ENCODE data around the gene TPMT. TPM values are rescaled to one million over a fixed set of nuclear protein-coding genes. Genes with fewer than 3 reads are reported as not detected.

TPMT gene
- total RNA-seq, 4 donors from 2014 or later = 15.1 to 53.5 (median 32.8) TPM

GRCh38 chr6:18121580-18122127 is 33.2 kb downstream of the TPMT start:
- H3K27me3 ChIP-seq = no peaks in the 10 kb centered on the region
- TF ChIP-seq POLR2AphosphoS5 (IDR thresholded peaks at IDR 0.05) (no peak), POLR2A (IDR thresholded peaks at IDR 0.05) (no peak), CTCF (IDR thresholded peaks at IDR 0.05) (no peak), EP300 (IDR thresholded peaks at IDR 0.05; ENCODE audit: low read depth) (no peak)
- DNase-seq = no peak
- H3K4me3 ChIP-seq = peak overlapping the region in 2 of 4 donors; percentile 45 to 54
- no peaks in the 10 kb centered on the region for H3K9me3 ChIP-seq
- WGBS, 2 donors (ENCODE audit: low coverage in 1 of 2) = 87% methylated on average over 19 of the region's 19 CpGs; no CpG with 5 or more reads in 1 of the 2 donors
- in situ Hi-C loops (cut with MboI; ENCODE audit: low pct_ligation_motif_present in 1 of 4, low pct_unique_long_range_greater_than_20kb in 1 of 4, low sequenced_read_pairs in 3 of 4) = loop anchor here (10.0 to 25.0 kb wide), 4 partner anchors 134 to 534 kb away; partner anchors contain the start of gene KIF13A (in 1 of the 4)
- H3K4me1 ChIP-seq = peaks cover 0 to 16% (median 7%) of the 10 kb centered on the region in 4 donors
- H3K36me3 ChIP-seq = no peaks in the 10 kb centered on the region
- H3K27ac ChIP-seq = no peak overlapping the region
- intact Hi-C loops (cut with DNase I; ENCODE audit: low total_unique reads) = loop anchor here (10.0 kb wide), 2 partner anchors 137 to 277 kb away; partner anchors contain the start of gene KIF13A

GRCh38 chr6:18119236-18119635 is 35.6 kb downstream of the TPMT start:
- Histone ChIP-seq H3K4me1 (peaks cover 0 to 16% (median 7%) of the 10 kb centered on the region in 4 donors), H3K27ac (no peak overlapping the region), H3K36me3 (no peaks in the 10 kb centered on the region), H3K4me3 (no peak overlapping the region), H3K27me3 (no peaks in the 10 kb centered on the region), H3K9me3 (no peaks in the 10 kb centered on the region)
- TF ChIP-seq POLR2A (IDR thresholded peaks at IDR 0.05) = no peak
- no peak for TF ChIP-seq CTCF (IDR thresholded peaks at IDR 0.05)
- TF ChIP-seq EP300 (IDR thresholded peaks at IDR 0.05; ENCODE audit: low read depth) = no peak
- no peak for TF ChIP-seq POLR2AphosphoS5 (IDR thresholded peaks at IDR 0.05)
- intact Hi-C loops (cut with DNase I; ENCODE audit: low total_unique reads) = no loop called here
- in situ Hi-C loops (cut with MboI; ENCODE audit: low pct_ligation_motif_present in 1 of 4, low pct_unique_long_range_greater_than_20kb in 1 of 4, low sequenced_read_pairs in 3 of 4) = loop anchor here (25.0 kb wide), 3 partner anchors 132 to 532 kb away; partner anchors contain the start of gene KIF13A (in 1 of the 4)
- peak; percentile 48 for DNase-seq
- 52 to 54% methylated on average over 2 to 5 of the region's 5 CpGs for WGBS, 2 donors (ENCODE audit: low coverage in 1 of 2)

- no peak for TF ChIP-seq POLR2A (IDR thresholded peaks at IDR 0.05)
- TF ChIP-seq POLR2AphosphoS5 (IDR thresholded peaks at IDR 0.05) = no peak
- TF ChIP-seq EP300 (IDR thresholded peaks at IDR 0.05; ENCODE audit: low read depth) = no peak
- no peak for TF ChIP-seq CTCF (IDR thresholded peaks at IDR 0.05)
- 59 to 84% methylated on average over 3 of the region's 3 CpGs for WGBS, 2 donors (ENCODE audit: low coverage in 1 of 2)
- no peaks in the 10 kb centered on the region for H3K9me3 ChIP-seq
- no peaks in the 10 kb centered on the region for H3K27me3 ChIP-seq
- no peak for DNase-seq
- H3K4me1 ChIP-seq = peaks cover 0 to 16% (median 7%) of the 10 kb centered on the region in 4 donors
- in situ Hi-C loops (cut with MboI; ENCODE audit: low pct_ligation_motif_present in 1 of 4, low pct_unique_long_range_greater_than_20kb in 1 of 4, low sequenced_read_pairs in 3 of 4) = loop anchor here (25.0 kb wide), 3 partner anchors 131 to 531 kb away; partner anchors contain the start of gene KIF13A (in 1 of the 4)
- H3K4me3 ChIP-seq = no peak overlapping the region
- intact Hi-C loops (cut with DNase I; ENCODE audit: low total_unique reads) = no loop called here
- no peaks in the 10 kb centered on the region for H3K36me3 ChIP-seq
- H3K27ac ChIP-seq = no peak overlapping the region
Measured at GRCh38 chr6:18118330-18118729, 36.5 kb downstream of the TPMT start.

- Histone ChIP-seq H3K4me3 (no peak overlapping the region), H3K27ac (no peak overlapping the region), H3K36me3 (no peaks in the 10 kb centered on the region), H3K27me3 (no peaks in the 10 kb centered on the region), H3K4me1 (peaks cover 0 to 10% (median 5%) of the 10 kb centered on the region in 4 donors), H3K9me3 (no peaks in the 10 kb centered on the region)
- DNase-seq = no peak
- intact Hi-C loops (cut with DNase I; ENCODE audit: low total_unique reads) (no loop called here), in situ Hi-C loops (cut with MboI; ENCODE audit: low pct_ligation_motif_present in 1 of 4, low pct_unique_long_range_greater_than_20kb in 1 of 4, low sequenced_read_pairs in 3 of 4) (loop anchor here (25.0 kb wide), 3 partner anchors 130 to 530 kb away; partner anchors contain the start of gene KIF13A (in 1 of the 4))
- 91% methylated on average over 5 of the region's 5 CpGs; no CpG with 5 or more reads in 1 of the 2 donors for WGBS, 2 donors (ENCODE audit: low coverage in 1 of 2)
- TF ChIP-seq CTCF (IDR thresholded peaks at IDR 0.05) (no peak), EP300 (IDR thresholded peaks at IDR 0.05; ENCODE audit: low read depth) (no peak), POLR2A (IDR thresholded peaks at IDR 0.05) (no peak), POLR2AphosphoS5 (IDR thresholded peaks at IDR 0.05) (no peak)
Measured at GRCh38 chr6:18117136-18117535, 37.7 kb downstream of the TPMT start.

Data from transverse colon (tissue), 4 donors.